H1 (cell line): ENCODE data around the gene TBC1D19.

Source experiments
- CEBPB ChIP-seq: IDR thresholded peaks from 2 replicates; pipeline ENCODE4 v1.6.1; 2012; ENCODE audit warnings: low read depth, low read length
- CTCF ChIP-seq, 3 experiments: IDR thresholded peaks; 1 replicate in 2 of 3; 2 replicates in 1 of 3; pipeline versions ENCODE4 v1.5.1 to v1.6.1; 2011; ENCODE audit warnings: low read length in 3 of 3, mild to moderate bottlenecking in 3 of 3, inconsistent platforms in 2 of 3, low read depth in 1 of 3, moderate library complexity in 1 of 3; ENCODE audit not compliant: insufficient read depth in 1 of 3; ENCODE audit errors: control extremely low read depth in 1 of 3
- MAFK ChIP-seq: IDR thresholded peaks from 2 replicates; pipeline ENCODE4 v1.6.1; 2012; ENCODE audit warnings: low read depth, mild to moderate bottlenecking, improper control_type of control experiment, low read length
- POLR2A ChIP-seq, 2 experiments: IDR thresholded peaks; 1 replicate in 1 of 2; 2 replicates in 1 of 2; pipeline ENCODE4 v1.6.1; 2011; ENCODE audit warnings: low read depth in 2 of 2, low read length in 2 of 2, mild to moderate bottlenecking in 2 of 2; ENCODE audit errors: control extremely low read depth in 1 of 2
- POLR2AphosphoS5 ChIP-seq: IDR thresholded peaks from 2 replicates; pipeline ENCODE4 v1.6.1; 2011; ENCODE audit warnings: low read depth, low read length
- TAF1 ChIP-seq: IDR thresholded peaks from 2 replicates; pipeline ENCODE4 v1.6.1; 2011; ENCODE audit warnings: mild to moderate bottlenecking, low read depth, low read length
- USF2 ChIP-seq: IDR thresholded peaks from 2 replicates; pipeline ENCODE4 v1.6.1; 2011; ENCODE audit warnings: low read length, improper control_type of control experiment

GRCh38 chr4:26753617-26754016 lies 169.7 kb downstream of the TBC1D19 start:
- TF ChIP-seq CTCF (IDR thresholded peaks at IDR 0.05; ENCODE audit: control extremely low read depth in 1 of 3, insufficient read depth in 1 of 3, low read depth in 1 of 3, low read length in 3 of 3) = no peak
- TF ChIP-seq USF2 = no peak
- TF ChIP-seq TAF1 = no peak
- TF ChIP-seq CEBPB = no peak
- TF ChIP-seq MAFK = no peak
- no peak for TF ChIP-seq POLR2A (IDR thresholded peaks at IDR 0.05; ENCODE audit: control extremely low read depth in 1 of 2, low read depth in 2 of 2, low read length in 2 of 2)
- no peak for TF ChIP-seq POLR2AphosphoS5
